Endothelial cell of umbilical vein (primary cell): ENCODE results near the gene GPR153. TPM values are rescaled to one million over a fixed set of nuclear protein-coding genes. Genes with fewer than 3 reads are reported as not detected.

Source experiments
- BruUV-seq: library from RNA; stranded (reverse); fragments of 400-500 nt; replicated peaks from 2 replicates; lab custom pipeline; 2021; lab: Mats Ljungman, UMichigan
- CTCF ChIA-PET: fragments of 300-600, 350-600 bp; sonication (Branson Sonifier 250); formaldehyde crosslinking; loops from one replicate; lab custom pipeline; 2021; ENCODE audit warnings: antibody characterized with exemption, inconsistent platforms; lab: Charles Lee
- POLR2A ChIA-PET: fragments of 300-600, 350-600 bp; sonication (Branson Sonifier 250); formaldehyde crosslinking; loops from one replicate; lab custom pipeline; 2021; ENCODE audit warnings: antibody characterized with exemption, inconsistent platforms; lab: Charles Lee
- DNase-seq: peaks from one replicate; pipeline ENCODE4 v3.0.0-alpha.2; 2011; ENCODE audit warnings: low read depth, low spot score
- FAIRE-seq: peaks from 2 replicates; lab custom pipeline; 2011; peaks lifted over from hg19 to GRCh38; lab: Jason Lieb, UNC
- H2AFZ ChIP-seq: 2 replicates; pipeline ENCODE4 v1.6.0; 2012; ENCODE audit warnings: low read depth, low read length, control low read depth, inconsistent platforms
- H3K27ac ChIP-seq: 2 replicates; pipeline ENCODE4 v1.5.1; 2011; ENCODE audit warnings: low read depth, mild to moderate bottlenecking, control low read depth, low read length, moderate library complexity; ENCODE audit not compliant: insufficient read depth
- H3K27me3 ChIP-seq, 2 experiments: 2 replicates each; pipeline versions ENCODE4 v1.6.0 to v1.6.1; 2011; ENCODE audit warnings: low read length in 2 of 2, mixed read lengths in 1 of 2; ENCODE audit not compliant: control insufficient read depth in 2 of 2, insufficient read depth in 2 of 2
- H3K36me3 ChIP-seq, 2 experiments: 2 replicates in 1 of 2; 3 replicates in 1 of 2; pipeline ENCODE4 v1.5.1; 2011; ENCODE audit warnings: low read length in 2 of 2, mild to moderate bottlenecking in 1 of 2, moderate library complexity in 1 of 2; ENCODE audit not compliant: control insufficient read depth in 2 of 2, insufficient read depth in 2 of 2; ENCODE audit errors: extremely low read depth in 1 of 2
- H3K4me1 ChIP-seq: 3 replicates; pipeline ENCODE4 v1.5.1; 2011; ENCODE audit warnings: mild to moderate bottlenecking, low read length; ENCODE audit not compliant: control insufficient read depth, insufficient read depth; ENCODE audit errors: extremely low read depth
- H3K4me2 ChIP-seq: 2 replicates; pipeline ENCODE4 v1.6.1; 2011; ENCODE audit warnings: low read length, control low read depth, mixed read lengths; ENCODE audit not compliant: insufficient read depth
- H3K4me3 ChIP-seq, 3 experiments: fragments of 200-600 bp in 1 of 3; sonication (generic), shearing (Covaris generic) in 1 of 3; replicated peaks in 1 of 3; 2 replicates each; pipeline ENCODE4 v1.5.1; 2011 to 2016; ENCODE audit warnings: control low read depth in 3 of 3, low read length in 3 of 3, mild to moderate bottlenecking in 2 of 3, inconsistent platforms in 1 of 3, low read depth in 1 of 3, moderate library complexity in 1 of 3; ENCODE audit not compliant: insufficient read depth in 1 of 3
- H3K79me2 ChIP-seq: 2 replicates; pipeline ENCODE4 v1.6.0; 2012; ENCODE audit warnings: low read length, inconsistent platforms; ENCODE audit not compliant: control insufficient read depth, insufficient read depth
- H3K9ac ChIP-seq: replicated peaks from 2 replicates; pipeline ENCODE3; 2011; ENCODE audit warnings: low read length, control low read depth; ENCODE audit not compliant: insufficient read depth; ENCODE audit errors: extremely low read depth
- H3K9me1 ChIP-seq: replicated peaks from 3 replicates; pipeline ENCODE4 v1.6.0; 2011; ENCODE audit warnings: mild to moderate bottlenecking, low read length; ENCODE audit not compliant: control insufficient read depth, insufficient read depth; ENCODE audit errors: extremely low read depth
- H3K9me3 ChIP-seq: replicated peaks from 2 replicates; pipeline ENCODE4 v1.5.1; 2012; ENCODE audit warnings: low read length, inconsistent platforms; ENCODE audit not compliant: control insufficient read depth, insufficient read depth
- H4K20me1 ChIP-seq: replicated peaks from 2 replicates; pipeline ENCODE3; 2011; ENCODE audit warnings: mild to moderate bottlenecking, low read length; ENCODE audit not compliant: control insufficient read depth, insufficient read depth; ENCODE audit errors: extremely low read depth
- EZH2 ChIP-seq: IDR thresholded peaks from 2 replicates; pipeline ENCODE4 v1.6.1; 2012; ENCODE audit warnings: borderline replicate concordance, low read depth, mild to moderate bottlenecking, moderate library complexity, low read length, inconsistent platforms; ENCODE audit not compliant: severe bottlenecking
- FOS ChIP-seq: IDR thresholded peaks from 2 replicates; pipeline ENCODE4 v1.6.1; 2011; ENCODE audit warnings: mild to moderate bottlenecking, low read length, moderate library complexity, borderline replicate concordance; ENCODE audit not compliant: insufficient read depth
- GATA2 ChIP-seq: IDR thresholded peaks from 2 replicates; pipeline ENCODE4 v1.7.0; 2011; ENCODE audit warnings: low read depth, mild to moderate bottlenecking, moderate library complexity, mixed read lengths, low read length; ENCODE audit not compliant: insufficient read length, insufficient read depth
- JUN ChIP-seq: IDR thresholded peaks from 2 replicates; pipeline ENCODE4 v1.6.1; 2011; ENCODE audit warnings: borderline replicate concordance, low read depth; ENCODE audit not compliant: insufficient read length, insufficient read depth
- MYC ChIP-seq: IDR thresholded peaks from one replicate; pipeline ENCODE4 v1.6.1; 2011; ENCODE audit warnings: mild to moderate bottlenecking, low read depth, low read length
- POLR2A ChIP-seq: IDR thresholded peaks from 2 replicates; pipeline ENCODE4 v1.6.1; 2012; ENCODE audit warnings: low read depth, mild to moderate bottlenecking, control low read depth, low read length
- POLR2AphosphoS5 ChIP-seq: IDR thresholded peaks from 2 replicates; pipeline ENCODE4 v1.6.1; 2012; ENCODE audit warnings: low read depth, mild to moderate bottlenecking, control low read depth, low read length, moderate library complexity; ENCODE audit not compliant: insufficient read depth
- dilution Hi-C: fragments of 300-500 bp; cut with MboI; formaldehyde crosslinking; loops from one replicate; pipeline ENCODE4 v1.15.0; 2019; ENCODE audit warnings: low sequenced_read_pairs; ENCODE audit not compliant: extremely low pct_ligation_motif_present
- intact Hi-C: fragments of 100-400 bp; cut with micrococcal nuclease; formaldehyde crosslinking; loops from one replicate; pipeline ENCODE4 v1.10.0; 2022
- polyA plus RNA-seq, 4 experiments: library from polyadenylated mRNA; depleted of rRNA in 3 of 4; stranded (reverse) in 3 of 4; unstranded in 1 of 4; fragments of >200 nt; gene quantifications; 2 replicates each; pipeline versions ENCODE4 v1.2.1 to v1.2.3, GENCODE V29; 2011 to 2012; ENCODE audit warnings: missing spikeins in 1 of 4
- total RNA-seq: library from RNA; stranded (reverse); gene quantifications from 2 replicates; pipeline ENCODE4 v1.2.3, GENCODE V29; 2021
- TF ChIP-seq, protein P1 (sequence below), 2 donors: IDR thresholded peaks; 1 replicate in 1 of 2; 2 replicates in 1 of 2; pipeline ENCODE4 v1.5.1; 2011; ENCODE audit warnings: low read length in 2 of 2, mild to moderate bottlenecking in 2 of 2, moderate library complexity in 2 of 2, control low read depth in 1 of 2, inconsistent platforms in 1 of 2, low read depth in 1 of 2; ENCODE audit not compliant: insufficient read depth in 1 of 2; ENCODE audit errors: extremely low read depth in 1 of 2
- TF ChIP-seq, protein P2 (sequence below): IDR thresholded peaks from 2 replicates; pipeline ENCODE4 v1.6.1; 2011; ENCODE audit not compliant: insufficient read depth, insufficient read length

The GPR153 gene
- total and polyA plus RNA-seq, 2 donors (not counting 3 experiments of a cell fraction or from before 2014, with no cell fraction given) = 3.1 to 3.9 TPM

DNA sequence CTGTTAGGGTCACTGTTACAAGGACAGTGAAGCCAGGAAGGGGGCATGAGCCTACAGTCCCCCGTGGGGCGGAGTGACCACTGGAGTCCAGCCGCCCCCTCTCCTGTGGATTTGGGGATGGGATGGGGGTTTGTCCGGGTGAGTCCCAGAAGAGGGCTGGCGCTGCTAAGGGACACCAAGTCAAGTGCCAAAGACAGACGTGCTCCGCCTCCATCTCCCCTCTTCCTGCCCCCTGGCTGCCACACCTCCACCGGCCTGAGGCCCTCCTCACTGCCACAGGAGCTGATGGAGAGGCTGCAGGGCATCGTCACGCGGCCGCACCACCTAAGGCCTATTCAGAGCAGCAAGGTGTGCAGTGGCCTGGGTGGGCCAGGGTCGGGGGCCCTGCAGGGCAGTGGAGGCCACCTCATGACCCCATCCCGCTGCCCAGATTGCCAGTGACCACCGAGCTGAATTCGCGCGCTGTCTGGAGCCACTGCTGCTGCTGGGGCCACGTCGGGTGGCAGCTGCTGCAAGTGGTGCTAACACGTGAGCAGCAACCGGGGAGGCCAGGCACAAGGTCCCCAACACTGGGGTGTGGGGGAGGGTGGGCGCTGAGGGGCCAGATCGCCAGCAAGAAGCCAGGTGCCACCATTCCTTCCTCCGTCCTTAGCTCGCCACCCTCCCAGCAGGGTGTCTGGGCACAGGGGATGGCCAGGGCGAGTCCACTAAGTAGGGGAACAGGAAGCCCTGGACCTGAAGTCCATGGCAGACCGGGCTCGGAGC lies 50.1 kb downstream of the GPR153 start:
- POLR2A ChIA-PET = no interaction called here
- Histone ChIP-seq H3K9ac (no peak overlapping the region), H3K36me3 (no peaks in the 10 kb centered on the region), H3K4me3 (no peak overlapping the region), H3K79me2 (no peaks in the 10 kb centered on the region), H3K9me3 (no peaks in the 10 kb centered on the region), H3K4me1 (peaks cover 13% of the 10 kb centered on the region), H2AFZ (no peak overlapping the region), H3K27me3 (peaks cover 6 to 11% of the 10 kb centered on the region in 2 experiments), H4K20me1 (no peaks in the 10 kb centered on the region), H3K4me2 (no peak overlapping the region), H3K9me1 (no peaks in the 10 kb centered on the region), H3K27ac (no peak overlapping the region)
- no peak for FAIRE-seq
- TF ChIP-seq MYC (no peak), POLR2A (no peak), JUN (no peak), GATA2 (no peak), FOS (no peak), EZH2 (no peak), POLR2AphosphoS5 (no peak)
- TF ChIP-seq, protein P1, sequence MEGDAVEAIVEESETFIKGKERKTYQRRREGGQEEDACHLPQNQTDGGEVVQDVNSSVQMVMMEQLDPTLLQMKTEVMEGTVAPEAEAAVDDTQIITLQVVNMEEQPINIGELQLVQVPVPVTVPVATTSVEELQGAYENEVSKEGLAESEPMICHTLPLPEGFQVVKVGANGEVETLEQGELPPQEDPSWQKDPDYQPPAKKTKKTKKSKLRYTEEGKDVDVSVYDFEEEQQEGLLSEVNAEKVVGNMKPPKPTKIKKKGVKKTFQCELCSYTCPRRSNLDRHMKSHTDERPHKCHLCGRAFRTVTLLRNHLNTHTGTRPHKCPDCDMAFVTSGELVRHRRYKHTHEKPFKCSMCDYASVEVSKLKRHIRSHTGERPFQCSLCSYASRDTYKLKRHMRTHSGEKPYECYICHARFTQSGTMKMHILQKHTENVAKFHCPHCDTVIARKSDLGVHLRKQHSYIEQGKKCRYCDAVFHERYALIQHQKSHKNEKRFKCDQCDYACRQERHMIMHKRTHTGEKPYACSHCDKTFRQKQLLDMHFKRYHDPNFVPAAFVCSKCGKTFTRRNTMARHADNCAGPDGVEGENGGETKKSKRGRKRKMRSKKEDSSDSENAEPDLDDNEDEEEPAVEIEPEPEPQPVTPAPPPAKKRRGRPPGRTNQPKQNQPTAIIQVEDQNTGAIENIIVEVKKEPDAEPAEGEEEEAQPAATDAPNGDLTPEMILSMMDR (IDR thresholded peaks at IDR 0.05; ENCODE audit: extremely low read depth in 1 of 2, insufficient read depth in 1 of 2, low read depth in 1 of 2, low read length in 2 of 2) = no peak
- TF ChIP-seq, protein P2, sequence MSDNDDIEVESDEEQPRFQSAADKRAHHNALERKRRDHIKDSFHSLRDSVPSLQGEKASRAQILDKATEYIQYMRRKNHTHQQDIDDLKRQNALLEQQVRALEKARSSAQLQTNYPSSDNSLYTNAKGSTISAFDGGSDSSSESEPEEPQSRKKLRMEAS = no peak
- dilution Hi-C loops (no loop called here), intact Hi-C loops (no loop called here)
- CTCF ChIA-PET = interaction anchor here (1.1 to 1.3 kb wide), 2 partner anchors 20 to 34 kb away, joined by 4 to 6 read pairs; no protein-coding TSS in a partner anchor
- DNase-seq = no peak
- no TSS peak for BruUV-seq
